Fibroblast of skin of right quadriceps (primary cell): Measurements from ENCODE around the gene FGF12.
A peak's percentile ranks its signal among the peaks of the same experiment; 100 is the strongest.
"Not testable (repeated sequence)": the region's sequence is repeated elsewhere in the genome, so short reads cannot be mapped to it uniquely, and the experiment has no call there.

Experiments
- DNase-seq: peaks from one replicate; pipeline ENCODE4 v3.0.0-alpha.2; 2013

FGF12 gene

GRCh38 chr3:192576704-192577103, 150.6 kb downstream of the FGF12 start:
- DNase-seq, result not testable (repeated sequence)

GRCh38 chr3:192575879-192576506, 151.3 kb downstream of the FGF12 start:
- DNase-seq, result no peak

- DNase-seq, result no peak
Observed at GRCh38 chr3:192573240-192573639, 154.1 kb downstream of the FGF12 start.

GRCh38 chr3:192570821-192571791, 156.2 kb downstream of the FGF12 start:
- peak; percentile 30 for DNase-seq

- DNase-seq, result no peak
Observed at GRCh38 chr3:192570315-192570714, 157.0 kb downstream of the FGF12 start.

- peak; percentile 65 for DNase-seq
Observed at GRCh38 chr3:192566706-192567290, 160.5 kb downstream of the FGF12 start.

- no peak for DNase-seq
Observed at GRCh38 chr3:192564611-192565010, 162.7 kb downstream of the FGF12 start.

- no peak for DNase-seq
Observed at GRCh38 chr3:192563417-192563816, 163.9 kb downstream of the FGF12 start.

GRCh38 chr3:192553707-192554106, 173.6 kb downstream of the FGF12 start:
- no peak for DNase-seq

- no peak for DNase-seq
Observed at GRCh38 chr3:192550356-192550755, 177.0 kb downstream of the FGF12 start.

- no peak for DNase-seq
Observed at GRCh38 chr3:192545333-192545732, 182.0 kb downstream of the FGF12 start.

GRCh38 chr3:192543163-192543562, 184.2 kb downstream of the FGF12 start:
- no peak for DNase-seq

GRCh38 chr3:192516820-192517219, 210.5 kb downstream of the FGF12 start:
- no peak for DNase-seq

- DNase-seq, result no peak
Observed at GRCh38 chr3:192515664-192516045, 211.7 kb downstream of the FGF12 start.

GRCh38 chr3:192514754-192515663, 212.3 kb downstream of the FGF12 start:
- DNase-seq, result no peak

- peak; percentile 14 for DNase-seq
Observed at GRCh38 chr3:192514081-192514753, 213.1 kb downstream of the FGF12 start.

GRCh38 chr3:192505731-192506130, 221.6 kb downstream of the FGF12 start:
- no peak for DNase-seq

- DNase-seq, result no peak
Observed at GRCh38 chr3:192501401-192501800, 225.9 kb downstream of the FGF12 start.

GRCh38 chr3:192496905-192497587, 230.3 kb downstream of the FGF12 start:
- no peak for DNase-seq

GRCh38 chr3:192494174-192494573, 233.2 kb downstream of the FGF12 start:
- DNase-seq, result no peak

GRCh38 chr3:192490720-192491119, 236.6 kb downstream of the FGF12 start:
- DNase-seq, result no peak
